Epithelial cell of proximal tubule (primary cell): ENCODE results near the gene SHTN1. TPM values are rescaled to one million over a fixed set of nuclear protein-coding genes. Genes with fewer than 3 reads are reported as not detected.

Experiments
- DNase-seq: peaks from one replicate; pipeline ENCODE4 v3.0.0-alpha.2; 2011; ENCODE audit warnings: low read depth
- H3K4me3 ChIP-seq: 2 replicates; pipeline ENCODE4 v1.5.1; 2011; ENCODE audit warnings: low read depth, mild to moderate bottlenecking, low read length
- CTCF ChIP-seq: conservative IDR thresholded peaks from 2 replicates; pipeline ENCODE4 v1.5.1; 2012; ENCODE audit warnings: low read depth, mild to moderate bottlenecking, low read length
- total RNA-seq: library from RNA; depleted of rRNA; stranded (reverse); fragments of >200 nt; gene quantifications from 2 replicates; pipeline ENCODE4 v1.2.3, GENCODE V29; 2015

The SHTN1 gene
- total RNA-seq, 1 donor from 2014 or later = 15.9 TPM

DNA sequence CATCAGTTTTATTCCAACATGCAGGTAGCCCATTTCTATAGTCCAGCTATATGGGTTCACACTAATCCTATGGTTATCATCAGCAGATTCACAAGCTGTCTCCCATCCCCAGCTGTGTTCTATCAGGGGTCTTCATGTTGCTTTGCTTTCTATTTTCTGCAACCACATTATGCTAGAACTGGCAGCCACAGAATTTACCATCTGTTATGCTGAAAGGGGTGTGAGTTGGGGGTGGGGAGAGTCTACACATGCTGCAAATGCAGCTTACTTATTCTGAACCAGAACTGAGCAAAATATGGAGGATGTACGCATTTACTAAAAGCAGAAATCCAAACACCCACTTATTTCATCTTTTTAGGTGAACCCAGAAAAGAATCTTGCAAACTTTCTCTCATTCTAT lies 32.9 kb downstream of the SHTN1 start:
- no peak for DNase-seq
- TF ChIP-seq CTCF = no peak
- H3K4me3 ChIP-seq = no peak overlapping the region

DNA sequence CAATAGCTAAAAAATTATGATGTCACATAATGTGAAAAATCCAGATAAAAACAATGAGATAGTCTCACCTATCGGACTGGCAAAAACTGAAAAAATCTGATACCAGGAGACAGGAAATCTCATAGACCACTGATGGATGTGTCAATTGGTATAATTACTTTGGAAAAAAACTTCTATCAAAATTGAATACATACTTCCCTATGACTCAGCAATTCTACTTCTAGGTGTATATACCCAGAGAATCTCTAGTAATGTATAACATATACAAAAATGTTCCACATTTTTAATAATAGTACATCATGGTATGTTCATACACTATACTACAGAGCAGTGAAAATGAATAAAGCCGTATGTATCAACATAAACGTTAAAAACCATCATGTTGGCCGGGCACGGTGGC lies 34.9 kb downstream of the SHTN1 start:
- no peak overlapping the region for H3K4me3 ChIP-seq
- DNase-seq = no peak
- no peak for TF ChIP-seq CTCF

- TF ChIP-seq CTCF = no peak
- H3K4me3 ChIP-seq = no peak overlapping the region
- DNase-seq = no peak
These were observed 36.7 kb downstream of the SHTN1 start for GRCh38 chr10:116968331-116968730.

- DNase-seq = no peak
- no peak for TF ChIP-seq CTCF
- H3K4me3 ChIP-seq = no peak overlapping the region
These were observed 43.4 kb downstream of the SHTN1 start for GRCh38 chr10:116961406-116962251.

GRCh38 chr10:116960066-116960776 lies 44.8 kb downstream of the SHTN1 start:
- DNase-seq = no peak
- no peak overlapping the region for H3K4me3 ChIP-seq
- no peak for TF ChIP-seq CTCF

- no peak overlapping the region for H3K4me3 ChIP-seq
- no peak for TF ChIP-seq CTCF
- no peak for DNase-seq
These were observed 52.3 kb downstream of the SHTN1 start for GRCh38 chr10:116952729-116953128.
